NCI-H69 (cell line): ENCODE results near the gene ATXN7L1.
"Not testable (repeated sequence)": the region's sequence is repeated elsewhere in the genome, so short reads cannot be mapped to it uniquely, and the experiment has no call there.

Experiments used
- DNase-seq: peaks from one replicate; lab custom pipeline; 2025; lab: John Stamatoyannopoulos, UW

The ATXN7L1 gene

GRCh38 chr7:105892387-105892786 is 16.0 kb upstream of the ATXN7L1 start:
- DNase-seq = no peak

- no peak for DNase-seq
These were observed 14.0 kb upstream of the ATXN7L1 start for GRCh38 chr7:105890290-105890997.

GRCh38 chr7:105887569-105888189 is 11.3 kb upstream of the ATXN7L1 start:
- peak; percentile 89 for DNase-seq

GRCh38 chr7:105886776-105887175 is 10.4 kb upstream of the ATXN7L1 start:
- peak; percentile 90 for DNase-seq

- peak; percentile 91 for DNase-seq
These were observed 9.2 kb upstream of the ATXN7L1 start for GRCh38 chr7:105885387-105886111.

- not testable (repeated sequence) for DNase-seq
These were observed 6.8 kb upstream of the ATXN7L1 start for GRCh38 chr7:105883179-105883578.

- DNase-seq = peak; percentile 25
These were observed 5.0 kb upstream of the ATXN7L1 start for GRCh38 chr7:105881439-105881838.

- DNase-seq = peak; percentile 98
These were observed 4.4 kb upstream of the ATXN7L1 start for GRCh38 chr7:105880571-105881330.

- DNase-seq = no peak
These were observed 3.4 kb upstream of the ATXN7L1 start for GRCh38 chr7:105879782-105880181.

GRCh38 chr7:105878746-105879605 is 2.6 kb upstream of the ATXN7L1 start:
- peak; percentile 67 for DNase-seq

GRCh38 chr7:105877736-105878135 is 1.3 kb upstream of the ATXN7L1 start:
- DNase-seq = peak; percentile 51

GRCh38 chr7:105876964-105877601 is 684 bp upstream of the ATXN7L1 start:
- DNase-seq = peak; percentile 86

- DNase-seq = no peak
These were observed 894 bp downstream of the ATXN7L1 start for GRCh38 chr7:105875505-105875904.

- DNase-seq = no peak
These were observed 2.3 kb downstream of the ATXN7L1 start for GRCh38 chr7:105874055-105874454.

GRCh38 chr7:105872491-105872890 is 3.9 kb downstream of the ATXN7L1 start:
- no peak for DNase-seq

- no peak for DNase-seq
These were observed 5.3 kb downstream of the ATXN7L1 start for GRCh38 chr7:105871142-105871541.

GRCh38 chr7:105866102-105866801 is 10.1 kb downstream of the ATXN7L1 start:
- no peak for DNase-seq

- no peak for DNase-seq
These were observed 12.5 kb downstream of the ATXN7L1 start for GRCh38 chr7:105863876-105864275.

- DNase-seq = no peak
These were observed 13.6 kb downstream of the ATXN7L1 start for GRCh38 chr7:105862770-105863169.

- DNase-seq = no peak
These were observed 14.1 kb downstream of the ATXN7L1 start for GRCh38 chr7:105862276-105862675.
